ENCODE data around the gene IL33. TPM values are rescaled to one million over a fixed set of nuclear protein-coding genes. Genes with fewer than 3 reads are reported as not detected.

Gene IL33
- polyA plus RNA-seq, 1 donor (not counting 4 experiments of a cell fraction or from before 2014, with no cell fraction given) = 7.8 TPM

DNA sequence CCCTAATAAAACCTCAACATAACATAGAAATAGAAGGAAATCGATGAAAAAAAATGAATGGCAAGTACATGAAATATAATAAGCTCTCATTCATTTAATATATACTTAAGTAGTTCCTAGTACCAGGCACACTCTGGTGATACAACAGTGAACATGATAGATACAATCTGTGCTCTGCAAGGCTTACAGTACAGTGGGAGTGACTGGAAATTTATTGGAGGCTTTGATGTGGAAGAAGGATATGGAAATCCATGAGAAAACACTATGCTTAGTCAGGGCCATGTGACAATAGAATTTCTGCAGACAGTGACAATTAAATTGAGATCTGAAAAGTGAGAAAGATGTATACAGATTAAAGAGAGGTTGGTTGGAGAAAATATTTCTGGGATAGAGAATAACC lies 32.0 kb upstream of the IL33 start:
- Histone ChIP-seq H4K20me1 (ENCODE audit: control insufficient read depth, extremely low read depth, insufficient read depth, low read length) (no peaks in the 10 kb centered on the region), H3K79me2 (ENCODE audit: control insufficient read depth, insufficient read depth, low read length) (no peaks in the 10 kb centered on the region), H3K9me3 (ENCODE audit: control insufficient read depth, low read depth, low read length) (no peaks in the 10 kb centered on the region), H3K4me1 (ENCODE audit: control insufficient read depth, extremely low read depth, insufficient read depth, low read length) (no peaks in the 10 kb centered on the region), H3K9me1 (ENCODE audit: control insufficient read depth, extremely low read depth, insufficient read depth, low read length) (no peaks in the 10 kb centered on the region), H3K9ac (ENCODE audit: control insufficient read depth, extremely low read depth, insufficient read depth, low read length) (no peak overlapping the region), H3K27ac (ENCODE audit: control insufficient read depth, insufficient read depth, low read length) (no peak overlapping the region), H3K4me2 (ENCODE audit: control insufficient read depth, extremely low read depth, insufficient read depth, low read depth, low read length) (no peak overlapping the region), H2AFZ (ENCODE audit: control insufficient read depth, low read length) (no peak overlapping the region), H3K4me3 (ENCODE audit: control insufficient read depth in 2 of 3, extremely low read depth in 1 of 3, insufficient read depth in 2 of 3, low read depth in 1 of 3, low read length in 3 of 3) (no peak overlapping the region), H3K27me3 (ENCODE audit: control insufficient read depth, extremely low read depth, insufficient read depth, low read length) (no peaks in the 10 kb centered on the region), H3K36me3 (ENCODE audit: control insufficient read depth in 2 of 2, extremely low read depth in 1 of 2, insufficient read depth in 2 of 2, low read length in 2 of 2) (no peaks in the 10 kb centered on the region)
- TF ChIP-seq EZH2 (IDR thresholded peaks at IDR 0.05; ENCODE audit: low read length) = no peak
- dilution Hi-C loops (cut with MboI; ENCODE audit: extremely low pct_ligation_motif_present, low sequenced_read_pairs) = no loop called here
- no peak for FAIRE-seq
- DNase-seq (ENCODE audit: low read depth, low spot score) = no peak

DNA sequence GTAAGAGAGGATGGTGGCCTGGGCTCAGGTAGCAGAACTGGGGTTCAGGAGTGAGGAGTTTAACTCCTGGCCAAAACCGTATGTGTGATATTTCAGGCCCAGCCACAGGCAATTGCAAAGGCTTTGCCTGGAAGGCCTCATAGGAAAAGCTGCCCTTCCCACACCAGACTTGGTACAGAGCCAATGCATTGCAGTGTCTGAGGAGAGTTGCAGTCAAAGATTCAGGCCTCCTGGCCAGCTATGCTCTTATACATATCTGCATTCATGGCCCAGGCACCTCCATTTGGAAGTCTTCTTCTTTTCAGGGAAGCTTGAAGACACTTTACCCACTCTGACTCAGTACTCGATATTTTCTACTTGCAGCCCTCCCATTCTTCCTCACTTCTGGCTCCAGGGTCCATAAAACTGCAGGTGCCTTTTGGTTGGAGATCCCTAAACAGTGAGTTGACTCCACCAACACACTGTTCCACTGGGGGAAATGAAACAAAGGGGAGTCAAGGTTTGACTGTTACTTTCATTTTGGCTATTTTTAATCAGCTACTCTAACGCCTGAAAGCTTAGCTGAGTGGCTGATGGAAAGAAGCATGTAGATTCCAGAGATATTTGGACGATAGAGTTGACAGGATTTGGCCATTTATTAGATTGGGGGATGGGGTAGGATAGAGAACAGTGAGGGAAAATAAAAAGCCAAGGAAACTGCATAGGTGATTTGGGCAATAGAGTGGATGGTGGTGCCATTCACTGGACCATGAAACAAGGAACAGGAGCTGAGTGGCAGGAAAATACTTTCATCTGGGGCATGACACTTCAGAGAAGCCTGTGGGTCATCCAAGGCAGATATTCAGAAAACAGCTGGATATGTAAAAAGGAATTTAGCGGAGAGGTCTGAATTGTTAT lies 30.6 kb upstream of the IL33 start:
- H3K36me3 ChIP-seq (ENCODE audit: control insufficient read depth in 2 of 2, extremely low read depth in 1 of 2, insufficient read depth in 2 of 2, low read length in 2 of 2) = no peaks in the 10 kb centered on the region
- H3K27ac ChIP-seq (ENCODE audit: control insufficient read depth, insufficient read depth, low read length) = no peak overlapping the region
- H3K9me3 ChIP-seq (ENCODE audit: control insufficient read depth, low read depth, low read length) = no peaks in the 10 kb centered on the region
- H3K9me1 ChIP-seq (ENCODE audit: control insufficient read depth, extremely low read depth, insufficient read depth, low read length) = no peaks in the 10 kb centered on the region
- H3K79me2 ChIP-seq (ENCODE audit: control insufficient read depth, insufficient read depth, low read length) = no peaks in the 10 kb centered on the region
- H3K4me2 ChIP-seq (ENCODE audit: control insufficient read depth, extremely low read depth, insufficient read depth, low read depth, low read length) = no peak overlapping the region
- DNase-seq (ENCODE audit: low read depth, low spot score) (no peak), FAIRE-seq (no peak)
- TF ChIP-seq, protein P1, sequence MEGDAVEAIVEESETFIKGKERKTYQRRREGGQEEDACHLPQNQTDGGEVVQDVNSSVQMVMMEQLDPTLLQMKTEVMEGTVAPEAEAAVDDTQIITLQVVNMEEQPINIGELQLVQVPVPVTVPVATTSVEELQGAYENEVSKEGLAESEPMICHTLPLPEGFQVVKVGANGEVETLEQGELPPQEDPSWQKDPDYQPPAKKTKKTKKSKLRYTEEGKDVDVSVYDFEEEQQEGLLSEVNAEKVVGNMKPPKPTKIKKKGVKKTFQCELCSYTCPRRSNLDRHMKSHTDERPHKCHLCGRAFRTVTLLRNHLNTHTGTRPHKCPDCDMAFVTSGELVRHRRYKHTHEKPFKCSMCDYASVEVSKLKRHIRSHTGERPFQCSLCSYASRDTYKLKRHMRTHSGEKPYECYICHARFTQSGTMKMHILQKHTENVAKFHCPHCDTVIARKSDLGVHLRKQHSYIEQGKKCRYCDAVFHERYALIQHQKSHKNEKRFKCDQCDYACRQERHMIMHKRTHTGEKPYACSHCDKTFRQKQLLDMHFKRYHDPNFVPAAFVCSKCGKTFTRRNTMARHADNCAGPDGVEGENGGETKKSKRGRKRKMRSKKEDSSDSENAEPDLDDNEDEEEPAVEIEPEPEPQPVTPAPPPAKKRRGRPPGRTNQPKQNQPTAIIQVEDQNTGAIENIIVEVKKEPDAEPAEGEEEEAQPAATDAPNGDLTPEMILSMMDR (optimal IDR thresholded peaks at IDR 0.05 in 1 of 3, IDR thresholded peaks at IDR 0.05 in 1 of 3, conservative IDR thresholded peaks at IDR 0.05 in 1 of 3; ENCODE audit: extremely low read depth in 1 of 3, insufficient read depth in 2 of 3, low read length in 3 of 3) = no peak
- TF ChIP-seq EZH2 (IDR thresholded peaks at IDR 0.05; ENCODE audit: low read length) = no peak
- H3K27me3 ChIP-seq (ENCODE audit: control insufficient read depth, extremely low read depth, insufficient read depth, low read length) = no peaks in the 10 kb centered on the region
- H2AFZ ChIP-seq (ENCODE audit: control insufficient read depth, low read length) = no peak overlapping the region
- no peak overlapping the region for H3K9ac ChIP-seq (ENCODE audit: control insufficient read depth, extremely low read depth, insufficient read depth, low read length)
- dilution Hi-C loops (cut with MboI; ENCODE audit: extremely low pct_ligation_motif_present, low sequenced_read_pairs) = no loop called here
- no peak overlapping the region for H3K4me3 ChIP-seq (ENCODE audit: control insufficient read depth in 2 of 3, extremely low read depth in 1 of 3, insufficient read depth in 2 of 3, low read depth in 1 of 3, low read length in 3 of 3)
- H4K20me1 ChIP-seq (ENCODE audit: control insufficient read depth, extremely low read depth, insufficient read depth, low read length) = no peaks in the 10 kb centered on the region
- no peaks in the 10 kb centered on the region for H3K4me1 ChIP-seq (ENCODE audit: control insufficient read depth, extremely low read depth, insufficient read depth, low read length)

Measured in keratinocyte (primary cell).